Stimulated activated CD8-positive, alpha-beta memory T cell treated with anti-CD3 and anti-CD28 coated beads, Interleukin-4, amount 100 ng/mL, for 1 hour (primary cell): ENCODE measurements around the gene PC.
"Not testable (repeated sequence)": the region's sequence is repeated elsewhere in the genome, so short reads cannot be mapped to it uniquely, and the experiment has no call there.

Experiments used
- DNase-seq, 2 donors: peaks; one replicate each; pipeline ENCODE4 v3.0.0-alpha.2; 2020; ENCODE audit warnings: low read depth in 2 of 2, low spot score in 1 of 2

The PC gene

GRCh38 chr11:66978717-66979116 lies 20.5 kb upstream of the PC start:
- DNase-seq = no peak

GRCh38 chr11:66978229-66978628 lies 20.0 kb upstream of the PC start:
- no peak for DNase-seq

GRCh38 chr11:66976925-66977324 lies 18.7 kb upstream of the PC start:
- no peak for DNase-seq

- DNase-seq = no peak
Observed at GRCh38 chr11:66976028-66976467, 17.9 kb upstream of the PC start.

GRCh38 chr11:66975405-66976027 lies 17.3 kb upstream of the PC start:
- no peak for DNase-seq

- no peak for DNase-seq
Observed at GRCh38 chr11:66974724-66975404, 16.7 kb upstream of the PC start, which contains the start of gene C11orf86. Gene C11orf86 (plus strand): TSS chr11:66975304. CDS start chr11:66975363, 59 bp downstream.

- no peak for DNase-seq
Observed at GRCh38 chr11:66973956-66974580, 15.9 kb upstream of the PC start.

- DNase-seq = no peak
Observed at GRCh38 chr11:66971488-66971887, 13.3 kb upstream of the PC start.

GRCh38 chr11:66970807-66971442 lies 12.7 kb upstream of the PC start:
- DNase-seq = no peak

- no peak for DNase-seq
Observed at GRCh38 chr11:66970371-66970806, 12.2 kb upstream of the PC start.

- no peak for DNase-seq
Observed at GRCh38 chr11:66969584-66970225, 11.5 kb upstream of the PC start.

- DNase-seq = no peak
Observed at GRCh38 chr11:66967670-66968425, 9.7 kb upstream of the PC start.

GRCh38 chr11:66966351-66966750 lies 8.2 kb upstream of the PC start:
- DNase-seq = no peak

- no peak for DNase-seq
Observed at GRCh38 chr11:66964495-66964894, 6.3 kb upstream of the PC start.

- DNase-seq = no peak
Observed at GRCh38 chr11:66962801-66963200, 4.6 kb upstream of the PC start.

- no peak for DNase-seq
Observed at GRCh38 chr11:66962247-66962646, 4.1 kb upstream of the PC start.

GRCh38 chr11:66961691-66962213 lies 3.6 kb upstream of the PC start:
- DNase-seq = not testable (repeated sequence)

- no peak for DNase-seq
Observed at GRCh38 chr11:66958956-66959274, 732 bp upstream of the PC start.

- DNase-seq = peak in 1 of 2 donors; percentile 11
Observed at GRCh38 chr11:66957971-66958231, 282 bp downstream of the PC start.

GRCh38 chr11:66956689-66957290 lies 1.4 kb downstream of the PC start:
- DNase-seq = no peak
